ENCODE data around the gene GSX1.

Gene GSX1

GRCh38 chr13:27842571-27842970 lies 50.3 kb downstream of the GSX1 start:
- Mint-ChIP-seq H3K9me3 (peaks cover 14% of the 10 kb centered on the region), H3K4me1 (no peaks in the 10 kb centered on the region), H3K27me3 (ENCODE audit: low read depth) (peaks cover 57% of the 10 kb centered on the region), H3K4me3 (no peak overlapping the region), H3K36me3 (ENCODE audit: low read depth) (no peaks in the 10 kb centered on the region), H3K27ac (no peak overlapping the region)
- TF ChIP-seq CTCF (IDR thresholded peaks at IDR 0.05; ENCODE audit: unreplicated experiment in 3 of 3), result no peak
